Hematopoietic multipotent progenitor cell treated with erythropoietin and hydrocortisone succinate and interleukin-3 and kit ligand, for 8 days (in vitro differentiated cells): Measurements from ENCODE around the gene STEAP4.
"Not testable (repeated sequence)": the region's sequence is repeated elsewhere in the genome, so short reads cannot be mapped to it uniquely, and the experiment has no call there.

Experiments
- DNase-seq: peaks from one replicate; pipeline ENCODE4 v3.0.0-alpha.2; 2015

The STEAP4 gene

DNA sequence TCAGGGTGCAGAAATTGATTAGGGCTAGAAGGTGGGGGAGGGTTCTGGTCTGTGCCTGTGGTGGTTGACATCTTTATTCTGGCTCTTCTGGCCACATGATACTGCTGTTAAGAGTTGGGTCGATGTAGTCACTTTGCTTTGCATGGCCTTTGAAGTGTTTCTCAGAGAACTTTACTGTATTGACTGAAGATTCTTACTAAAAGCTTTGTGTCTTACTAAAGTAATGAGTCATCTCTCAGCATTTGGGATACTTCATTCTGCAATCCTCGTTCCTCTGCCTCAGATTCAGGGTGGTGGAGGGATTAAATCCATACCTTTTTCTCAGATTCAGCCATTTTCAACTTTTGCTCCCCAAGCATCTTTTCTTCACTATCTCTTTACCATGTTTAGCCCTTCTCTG is 38.6 kb downstream of the STEAP4 start:
- no peak for DNase-seq

DNA sequence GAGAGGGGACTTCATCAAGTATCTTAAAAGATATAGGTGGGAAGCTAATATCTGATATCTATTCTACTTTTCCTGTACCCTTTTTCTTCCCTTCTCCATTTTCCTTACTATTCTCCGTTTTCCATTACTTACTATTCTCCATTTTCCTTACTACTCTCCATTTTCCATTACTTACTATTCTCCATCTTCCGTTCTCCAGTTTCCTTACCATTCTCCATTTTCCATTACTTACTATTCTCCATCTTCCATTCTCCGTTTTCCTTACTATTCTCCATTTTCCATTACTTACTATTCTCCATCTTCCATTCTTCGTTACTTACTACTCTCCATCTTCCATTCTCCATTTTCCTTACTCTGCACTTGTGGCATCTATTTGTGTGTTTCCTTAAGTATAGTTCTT is 39.3 kb downstream of the STEAP4 start:
- no peak for DNase-seq

DNA sequence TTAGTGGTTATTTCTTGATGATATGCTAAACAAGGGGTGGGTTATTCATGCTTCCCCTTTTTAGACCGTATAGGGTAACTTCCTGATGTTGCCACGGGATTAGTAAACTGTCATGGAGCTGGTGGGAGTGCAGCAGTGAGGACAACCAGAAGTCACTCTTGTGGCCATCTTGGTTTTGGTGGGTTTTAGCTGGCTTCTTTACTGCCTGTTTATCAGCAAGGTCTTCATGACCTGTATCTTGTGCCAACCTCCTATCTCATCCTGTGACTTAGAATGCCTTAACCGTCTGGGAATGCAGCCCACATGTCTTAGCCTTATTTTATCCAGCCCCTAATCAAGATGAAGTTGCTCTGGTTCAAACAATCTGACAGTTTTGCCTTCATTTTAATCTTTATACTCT is 41.7 kb downstream of the STEAP4 start:
- peak; percentile 3 for DNase-seq

DNA sequence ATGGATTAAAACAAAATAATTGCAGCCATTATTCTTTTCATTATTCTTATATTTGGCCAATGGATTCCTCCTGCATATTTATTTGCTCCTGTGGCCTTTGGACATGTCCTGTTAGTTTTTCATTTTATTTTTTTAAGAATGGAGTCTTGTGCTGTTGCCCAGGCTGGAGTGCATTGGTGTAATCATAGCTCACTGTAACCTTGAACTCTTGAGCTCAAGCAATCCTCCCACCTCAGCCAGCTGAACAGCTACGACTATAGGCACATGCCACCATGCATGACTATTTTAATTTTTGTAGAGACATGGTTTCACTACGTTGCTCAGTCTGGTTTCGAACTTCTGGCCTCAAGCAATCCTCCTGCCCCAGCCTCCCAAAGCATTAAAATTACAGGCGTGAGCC is 44.1 kb downstream of the STEAP4 start:
- no peak for DNase-seq

DNA sequence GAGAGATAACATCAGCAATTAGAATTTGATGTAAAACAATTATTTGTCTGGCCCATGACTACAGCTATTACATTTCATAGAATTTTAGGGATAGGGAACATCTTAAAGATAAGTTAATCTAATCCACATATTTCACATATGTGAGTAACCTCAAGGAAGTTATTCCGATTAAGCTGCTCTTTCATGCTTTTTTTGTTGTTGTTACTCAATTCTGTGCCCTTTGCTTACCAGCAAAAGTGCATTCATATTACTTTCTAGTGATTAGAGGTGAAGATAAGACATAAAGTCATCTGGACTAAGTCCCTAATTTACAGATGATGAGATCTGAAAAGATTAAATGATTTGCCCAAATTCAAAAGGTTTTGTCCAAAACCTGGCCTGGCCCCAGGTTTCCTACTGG is 46.0 kb downstream of the STEAP4 start:
- DNase-seq = no peak

DNA sequence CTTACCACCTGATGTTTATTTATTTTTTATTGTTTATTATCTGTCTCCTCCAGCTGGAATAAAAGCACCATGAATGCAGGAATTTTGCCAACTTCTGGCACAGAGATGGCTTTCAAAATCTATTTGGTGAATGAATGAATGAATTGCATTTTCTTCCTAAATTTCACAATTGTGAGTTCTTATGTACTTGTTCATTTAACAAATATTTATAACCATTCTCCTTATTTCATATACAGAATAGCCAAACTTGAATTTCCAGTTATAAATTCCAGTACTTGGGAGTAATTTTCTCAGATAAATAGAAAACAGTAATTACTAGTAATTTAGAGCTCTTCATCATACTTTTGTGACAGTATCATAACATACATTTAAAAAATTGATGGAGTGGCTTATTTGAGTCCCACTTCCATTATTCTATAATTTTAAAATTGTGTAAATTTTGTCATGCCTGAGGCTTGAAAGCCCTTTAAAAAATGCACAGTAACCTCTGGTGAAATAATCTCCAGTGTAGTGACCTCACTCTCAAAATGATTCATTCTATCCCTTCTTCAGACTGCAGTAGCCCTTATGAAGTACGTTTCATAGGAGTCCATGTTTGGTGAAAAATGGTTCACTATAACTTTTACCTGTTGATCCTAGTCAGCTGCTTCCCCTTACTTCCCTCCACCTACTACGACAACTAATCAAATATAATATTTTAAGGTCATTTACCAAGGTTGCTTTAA is 46.9 kb downstream of the STEAP4 start:
- DNase-seq = no peak

DNA sequence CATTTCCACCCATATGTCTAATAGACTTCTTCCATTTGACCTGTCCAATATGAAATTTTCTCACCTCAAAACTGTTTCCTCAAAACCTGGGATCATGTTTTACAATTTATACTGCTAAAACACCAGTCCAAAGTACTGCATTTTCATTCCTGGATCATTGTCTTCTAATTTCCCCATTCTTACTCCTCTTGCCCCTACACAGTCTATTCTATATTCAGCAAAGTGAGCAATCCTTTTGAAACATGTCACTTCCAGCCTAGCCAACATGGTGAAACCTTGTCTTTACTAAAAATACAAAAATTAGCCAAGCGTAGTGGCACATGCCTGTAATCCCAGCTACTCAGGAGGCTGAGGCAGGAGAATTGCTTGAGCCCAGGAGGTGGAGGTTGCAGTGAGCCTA is 48.4 kb downstream of the STEAP4 start:
- not testable (repeated sequence) for DNase-seq

DNA sequence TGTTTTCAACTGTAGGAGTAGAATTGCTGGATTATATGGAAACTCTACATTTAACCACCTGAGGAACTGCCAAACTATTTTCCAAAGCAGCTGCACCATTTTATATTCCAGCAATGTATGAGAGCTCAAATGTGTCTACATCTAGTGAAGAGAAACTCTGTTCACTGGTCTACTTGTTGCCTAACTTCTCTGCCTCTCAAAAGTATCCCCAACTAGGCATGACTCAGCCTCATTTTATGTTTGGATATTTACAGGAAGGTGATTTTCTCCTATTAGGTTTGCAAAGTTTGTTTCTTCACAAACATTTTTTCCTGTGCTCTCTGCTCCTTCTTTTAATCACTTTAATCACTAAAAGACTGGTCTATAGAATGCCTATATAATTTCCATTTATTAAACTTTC is 49.8 kb downstream of the STEAP4 start:
- no peak for DNase-seq

DNA sequence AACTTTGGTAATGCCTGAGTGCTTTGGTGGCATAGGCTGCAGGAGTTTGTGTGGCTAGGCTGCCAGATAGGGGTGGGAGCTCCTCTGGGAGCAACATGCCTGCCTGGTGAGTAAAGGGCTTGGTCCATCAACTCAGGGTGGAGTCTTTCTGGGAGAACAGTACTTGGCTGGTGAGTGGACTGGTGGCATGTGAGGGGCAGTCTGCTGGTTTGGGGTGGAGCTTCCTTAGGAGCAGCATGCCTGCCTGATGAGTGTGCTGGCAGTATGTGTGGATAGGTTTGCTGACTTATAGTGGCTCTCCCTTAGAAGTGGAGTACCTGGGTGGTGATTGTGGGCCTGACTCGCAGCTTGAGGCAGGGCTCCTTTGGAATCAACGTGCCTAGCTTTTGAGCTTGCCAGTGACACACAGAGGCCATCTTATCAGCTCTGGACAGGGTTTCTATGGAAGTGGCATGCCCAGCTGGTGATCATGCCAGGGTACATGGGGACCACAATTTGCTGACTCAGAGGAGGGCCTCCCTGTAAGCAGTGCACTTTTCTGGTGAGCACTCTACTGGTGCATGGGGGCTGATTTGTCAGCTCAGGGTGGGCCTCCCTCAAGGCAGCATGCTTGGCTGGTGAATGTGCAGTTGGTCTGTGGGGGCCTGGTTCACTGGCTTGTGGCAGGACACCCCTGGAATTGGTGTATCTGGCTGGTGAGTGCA is 51.8 kb downstream of the STEAP4 start:
- DNase-seq = peak; percentile 36

DNA sequence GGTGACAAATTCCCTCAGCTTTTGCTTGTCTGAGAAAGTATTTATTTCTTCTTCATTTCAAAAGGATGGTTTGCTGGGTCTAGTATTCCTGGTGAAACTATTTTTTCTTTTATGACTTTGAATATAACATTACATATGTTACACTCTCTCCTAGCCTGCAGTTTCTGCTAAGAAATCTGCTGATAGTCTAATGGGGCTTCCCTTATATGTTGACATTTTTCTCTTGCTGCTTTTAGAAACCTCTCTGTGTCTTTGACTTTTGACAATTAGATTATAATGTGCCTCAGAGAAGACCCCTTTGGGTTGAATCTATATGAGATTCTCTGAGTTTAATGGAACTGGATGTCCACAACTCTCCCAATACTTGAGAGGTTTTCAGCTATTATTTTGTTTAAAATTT is 53.1 kb downstream of the STEAP4 start:
- DNase-seq = no peak

DNA sequence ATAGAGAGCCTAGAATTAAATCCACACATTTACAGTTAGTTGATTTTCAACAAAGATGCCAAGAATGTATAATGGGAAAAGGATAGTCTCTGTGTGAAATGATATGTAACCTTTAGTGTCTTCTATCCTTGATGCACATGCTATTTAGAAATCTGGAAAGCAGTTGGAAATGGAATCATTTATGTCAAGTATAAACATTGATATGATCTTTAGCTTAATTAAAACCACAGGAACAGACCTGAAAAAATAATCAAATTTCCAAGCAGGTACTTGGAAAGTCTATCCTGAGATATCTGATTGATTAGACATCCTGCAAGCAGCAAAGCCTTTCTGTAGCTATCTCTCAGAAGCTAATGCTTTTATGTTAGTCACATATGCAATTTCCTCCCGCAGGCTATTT is 62.4 kb downstream of the STEAP4 start:
- DNase-seq = no peak

DNA sequence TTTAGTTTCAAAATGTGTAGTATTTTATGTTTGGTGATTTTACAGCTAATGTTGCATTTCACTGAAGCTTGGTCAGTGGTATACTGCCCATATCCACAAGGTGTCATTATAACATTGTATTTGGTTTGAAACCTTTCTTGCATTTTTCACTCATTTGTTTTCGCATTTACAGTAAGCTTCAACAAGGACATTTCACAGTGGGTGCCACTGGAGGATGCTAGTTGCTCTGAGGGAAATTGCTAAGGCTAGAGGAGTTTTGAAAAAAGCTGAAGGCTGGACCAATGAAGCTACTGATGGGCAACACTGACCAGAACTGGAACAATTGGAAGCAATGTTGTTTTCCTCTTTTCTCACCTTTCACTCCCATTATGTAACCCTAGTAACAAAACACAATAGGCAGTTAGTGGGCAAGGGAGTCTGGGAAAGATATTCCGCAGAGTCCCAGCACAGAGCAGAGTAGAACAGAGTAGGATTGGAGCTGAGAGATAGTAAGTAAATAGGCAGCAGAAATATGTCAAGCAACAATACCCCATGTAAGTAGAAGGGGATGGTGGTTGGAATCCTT is 63.3 kb downstream of the STEAP4 start:
- peak; percentile 55 for DNase-seq

DNA sequence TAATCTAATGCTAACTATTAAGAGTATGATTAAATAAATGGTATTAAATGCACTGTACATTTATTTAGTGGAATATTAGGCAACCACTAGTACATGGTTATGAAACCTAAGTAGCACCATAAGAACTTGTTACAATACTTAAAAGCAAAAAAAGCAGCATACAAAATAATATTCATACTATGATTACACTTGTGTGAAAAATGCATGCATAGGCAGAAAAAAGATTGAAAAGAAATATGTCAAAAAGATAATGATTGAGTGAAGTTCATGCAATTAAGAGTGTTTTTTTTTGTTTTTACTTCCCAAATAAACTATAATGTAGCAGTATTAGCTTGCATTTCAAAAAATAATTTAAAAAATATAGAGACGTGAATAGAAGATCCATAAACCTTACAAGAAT is 66.8 kb downstream of the STEAP4 start:
- no peak for DNase-seq

DNA sequence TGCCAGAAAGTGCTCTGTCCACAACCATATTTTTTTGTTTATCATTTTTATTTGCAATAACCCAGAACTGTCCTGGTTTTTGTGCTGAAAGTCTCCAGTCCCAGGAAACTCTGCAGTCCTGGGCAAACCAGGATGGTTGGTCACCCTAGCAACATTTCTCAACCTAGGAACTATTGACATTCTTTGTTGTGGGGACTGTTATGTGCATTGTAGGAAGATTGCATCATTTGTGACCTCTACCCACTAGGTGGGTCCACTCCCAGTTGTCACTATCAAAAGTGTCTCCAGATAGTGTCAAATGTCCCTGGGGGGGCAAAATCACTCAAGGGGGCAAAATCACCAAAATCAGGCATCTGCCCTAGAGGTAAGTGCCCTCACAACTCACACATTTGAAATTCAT is 72.9 kb downstream of the STEAP4 start:
- DNase-seq = no peak

DNA sequence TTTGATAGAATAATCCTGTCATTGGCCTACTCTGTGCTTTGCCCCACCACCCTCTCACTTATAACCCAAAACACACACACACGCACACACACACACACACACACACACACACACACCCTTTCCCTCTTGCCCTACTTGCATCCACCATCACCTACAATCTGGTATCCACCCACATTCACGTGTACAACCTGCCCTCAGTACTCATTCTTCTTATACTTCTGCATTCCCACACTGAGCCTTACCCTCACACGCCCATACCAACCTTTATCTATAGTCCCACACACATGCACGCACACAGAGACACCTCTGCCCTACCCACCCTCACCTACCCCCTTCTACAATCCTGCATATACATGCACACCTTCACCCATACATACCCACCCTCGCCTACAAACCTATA is 76.0 kb downstream of the STEAP4 start:
- DNase-seq = no peak

DNA sequence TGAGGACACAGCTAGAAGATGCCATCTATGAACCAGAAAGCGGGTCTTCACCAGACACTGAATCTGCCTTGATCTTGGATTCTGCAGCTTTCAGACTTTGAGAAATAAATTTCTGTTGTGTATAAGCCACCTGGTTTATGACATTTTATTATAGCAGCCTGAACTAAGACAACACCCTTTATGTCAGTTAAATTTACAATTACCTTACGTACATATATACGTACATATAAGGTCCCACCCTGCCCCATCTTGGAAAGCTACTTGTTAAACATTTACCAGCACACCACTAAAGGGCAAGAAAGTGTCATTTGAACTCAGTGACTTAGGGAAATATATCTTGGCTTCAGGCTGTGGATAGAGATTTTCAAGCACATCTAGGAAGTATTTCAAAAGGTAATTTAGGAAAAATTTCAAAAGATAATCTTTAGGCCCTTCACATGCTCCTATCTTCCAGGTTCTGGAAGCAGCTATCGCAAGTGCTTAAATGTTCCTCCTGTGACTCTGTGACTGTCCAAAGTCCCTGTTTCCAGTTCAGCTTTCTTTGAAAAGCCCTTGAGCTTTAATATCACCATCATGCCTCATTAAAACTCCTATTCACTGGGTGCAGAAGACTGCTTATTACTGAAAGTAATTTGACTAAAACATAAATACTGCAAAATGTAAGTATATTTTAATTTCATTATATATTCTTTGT is 77.2 kb downstream of the STEAP4 start:
- DNase-seq = no peak

DNA sequence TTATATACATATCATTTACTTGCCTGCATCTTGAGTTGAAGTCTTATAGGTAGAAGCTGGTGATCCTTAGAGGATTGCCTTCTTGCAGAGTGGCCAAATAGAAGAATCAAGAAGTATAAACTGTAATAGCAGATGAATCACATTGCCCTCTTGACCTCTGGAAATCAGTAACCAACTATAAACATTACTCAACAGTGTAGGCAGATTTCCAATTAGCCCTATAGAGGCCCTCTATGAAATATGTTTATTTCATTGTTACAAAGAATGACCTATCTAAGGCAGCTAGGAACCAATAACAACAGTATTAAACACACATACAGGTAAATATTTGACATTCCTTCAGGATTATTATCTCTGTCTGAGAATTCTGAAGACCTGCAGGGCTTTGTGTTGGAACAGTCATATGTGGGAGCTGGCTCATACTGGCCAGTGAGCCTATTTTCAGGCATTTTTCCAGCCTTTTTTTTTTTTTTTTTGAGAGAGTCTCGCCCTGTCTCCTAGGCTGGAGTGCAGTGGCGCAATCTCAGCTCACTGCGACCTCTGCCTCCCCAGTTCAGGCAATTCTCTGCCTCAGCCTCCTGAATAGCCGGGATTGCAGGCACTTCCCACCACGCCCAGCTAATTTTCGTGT is 79.7 kb downstream of the STEAP4 start:
- DNase-seq = no peak

DNA sequence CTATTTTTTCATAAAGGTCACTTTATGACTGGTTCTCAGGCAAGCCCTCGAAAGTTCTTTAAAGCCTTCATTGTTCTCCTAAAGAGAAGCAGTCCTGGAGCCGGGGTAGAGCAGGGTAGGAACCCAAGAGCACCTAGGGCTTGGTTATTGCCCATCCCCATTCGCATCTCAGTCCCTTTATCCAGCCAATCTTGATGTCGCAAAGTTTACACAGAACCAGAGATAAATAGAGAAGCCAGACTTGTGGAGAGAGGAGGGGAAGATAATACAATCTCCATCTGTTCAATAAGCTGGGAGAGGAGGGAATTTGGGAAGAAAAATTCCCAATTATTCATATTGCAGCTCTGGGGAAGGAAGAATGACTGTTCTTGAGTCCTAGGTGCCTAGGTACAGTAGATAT is 80.5 kb downstream of the STEAP4 start:
- no peak for DNase-seq

DNA sequence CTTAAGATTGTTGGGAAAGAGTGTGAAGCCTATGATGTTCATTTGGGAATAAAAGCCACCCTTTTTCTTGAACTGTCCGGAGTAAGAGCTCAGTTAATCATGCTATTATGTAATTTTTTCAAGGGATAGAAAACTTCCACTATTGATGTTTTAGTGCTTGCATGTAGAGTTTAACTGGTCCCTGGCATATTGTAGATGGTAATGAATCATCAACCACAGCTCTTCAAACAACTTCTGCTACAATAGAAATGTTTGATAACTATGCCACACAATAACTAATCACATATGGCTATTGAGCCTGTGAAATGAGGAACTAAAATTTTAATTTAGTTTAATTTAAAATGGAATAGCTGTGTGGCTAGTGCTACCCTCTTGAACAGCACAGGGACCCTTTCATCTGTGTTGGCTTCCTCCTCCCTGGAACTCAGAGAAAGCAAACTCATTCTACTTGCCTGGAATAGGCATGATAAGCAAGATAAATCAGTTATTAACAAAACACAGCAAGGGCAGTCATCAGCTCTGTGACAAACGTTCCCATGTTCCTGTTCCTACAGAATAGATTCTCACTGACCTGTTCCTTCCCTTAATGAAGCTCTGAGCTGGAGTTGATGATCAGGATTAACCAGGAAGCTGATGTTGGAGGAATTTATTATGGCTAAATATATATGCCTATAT is 82.0 kb downstream of the STEAP4 start:
- DNase-seq = peak; percentile 55

DNA sequence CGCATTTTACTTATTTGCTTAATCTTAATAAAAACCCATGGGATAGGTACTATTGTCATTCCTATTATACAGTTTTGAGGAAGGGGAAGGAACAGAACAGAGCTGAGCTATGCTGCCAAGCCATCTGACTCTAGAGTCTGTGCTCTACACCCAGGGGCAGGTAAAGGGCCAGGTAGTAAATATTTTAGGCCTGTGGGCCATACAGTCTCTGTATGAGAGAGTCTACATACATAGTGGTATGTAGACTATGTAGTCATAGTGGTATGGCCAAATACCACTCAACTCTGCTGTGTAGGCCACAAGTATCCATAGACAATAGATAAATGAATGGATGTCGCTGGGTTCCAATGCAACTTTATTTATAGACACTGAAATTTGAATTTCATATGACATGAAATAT is 83.4 kb downstream of the STEAP4 start:
- DNase-seq = no peak
